ENCODE results near the gene RSPO4.
"Not testable (repeated sequence)": the region's sequence is repeated elsewhere in the genome, so short reads cannot be mapped to it uniquely, and the experiment has no call there.

RSPO4 gene

GRCh38 chr20:1001911-1002681 lies at the start of gene RSPO4:
Gene RSPO4, minus strand, starts transcription at chr20:1002311. Its CDS starts 147 bp downstream, at chr20:1002164.
- no peak for DNase-seq (ENCODE audit: low read depth)

GRCh38 chr20:1050440-1050839 lies 48.3 kb upstream of the RSPO4 start:
- DNase-seq (ENCODE audit: low read depth): no peak

GRCh38 chr20:1045860-1046418 lies 43.8 kb upstream of the RSPO4 start:
- no peak for DNase-seq (ENCODE audit: low read depth)

GRCh38 chr20:1041845-1042390 lies 39.8 kb upstream of the RSPO4 start:
- no peak for DNase-seq (ENCODE audit: low read depth)

GRCh38 chr20:1038205-1038604 lies 36.1 kb upstream of the RSPO4 start:
- no peak for DNase-seq (ENCODE audit: low read depth)

- DNase-seq (ENCODE audit: low read depth): no peak
Observed at GRCh38 chr20:1037039-1037438, 34.9 kb upstream of the RSPO4 start.

- DNase-seq (ENCODE audit: low read depth): no peak
Observed at GRCh38 chr20:1035466-1035865, 33.4 kb upstream of the RSPO4 start.

- no peak for DNase-seq (ENCODE audit: low read depth)
Observed at GRCh38 chr20:1034415-1034789, 32.3 kb upstream of the RSPO4 start.

GRCh38 chr20:1033751-1034414 lies 31.8 kb upstream of the RSPO4 start:
- no peak for DNase-seq (ENCODE audit: low read depth)

- no peak for DNase-seq (ENCODE audit: low read depth)
Observed at GRCh38 chr20:1029980-1030379, 27.9 kb upstream of the RSPO4 start.

GRCh38 chr20:1026214-1026613 lies 24.1 kb upstream of the RSPO4 start:
- DNase-seq (ENCODE audit: low read depth): not testable (repeated sequence)

GRCh38 chr20:1022871-1023270 lies 20.8 kb upstream of the RSPO4 start:
- DNase-seq (ENCODE audit: low read depth): no peak

GRCh38 chr20:1020614-1021013 lies 18.5 kb upstream of the RSPO4 start:
- DNase-seq (ENCODE audit: low read depth): no peak

- no peak for DNase-seq (ENCODE audit: low read depth)
Observed at GRCh38 chr20:1019344-1019743, 17.2 kb upstream of the RSPO4 start.

- no peak for DNase-seq (ENCODE audit: low read depth)
Observed at GRCh38 chr20:1017677-1018076, 15.6 kb upstream of the RSPO4 start.

- DNase-seq (ENCODE audit: low read depth): no peak
Observed at GRCh38 chr20:1015181-1015580, 13.1 kb upstream of the RSPO4 start.

- no peak for DNase-seq (ENCODE audit: low read depth)
Observed at GRCh38 chr20:1014471-1014870, 12.4 kb upstream of the RSPO4 start.

GRCh38 chr20:1013566-1014340 lies 11.6 kb upstream of the RSPO4 start:
- no peak for DNase-seq (ENCODE audit: low read depth)

GRCh38 chr20:1012359-1013168 lies 10.5 kb upstream of the RSPO4 start:
- DNase-seq (ENCODE audit: low read depth): no peak

- no peak for DNase-seq (ENCODE audit: low read depth)
Observed at GRCh38 chr20:1010659-1011058, 8.5 kb upstream of the RSPO4 start.

- peak; percentile 3 for DNase-seq (ENCODE audit: low read depth)
Observed at GRCh38 chr20:1005452-1006027, 3.4 kb upstream of the RSPO4 start.
